NCI-H2196 (cell line): ENCODE results near the gene SLC9A8.
"Not testable (repeated sequence)": the region's sequence is repeated elsewhere in the genome, so short reads cannot be mapped to it uniquely, and the experiment has no call there.

ENCODE experiments used
- DNase-seq: peaks from one replicate; lab custom pipeline; 2025; ENCODE audit not compliant: unreplicated experiment; lab: John Stamatoyannopoulos, UW

SLC9A8 gene

GRCh38 chr20:49786668-49787370 lies 25.8 kb upstream of the SLC9A8 start:
- peak; percentile 7 for DNase-seq

- no peak for DNase-seq
These were observed 25.0 kb upstream of the SLC9A8 start for GRCh38 chr20:49787371-49788357.

GRCh38 chr20:49790077-49790798 lies 22.4 kb upstream of the SLC9A8 start:
- DNase-seq = no peak

GRCh38 chr20:49791165-49791564 lies 21.5 kb upstream of the SLC9A8 start:
- DNase-seq = no peak

GRCh38 chr20:49792006-49792405 lies 20.6 kb upstream of the SLC9A8 start:
- no peak for DNase-seq

- DNase-seq = no peak
These were observed 20.0 kb upstream of the SLC9A8 start for GRCh38 chr20:49792611-49793010.

GRCh38 chr20:49794336-49795134 lies 18.1 kb upstream of the SLC9A8 start:
- DNase-seq = no peak

GRCh38 chr20:49795135-49795424 lies 17.5 kb upstream of the SLC9A8 start:
- DNase-seq = no peak

- no peak for DNase-seq
These were observed 15.9 kb upstream of the SLC9A8 start for GRCh38 chr20:49796600-49797343.

GRCh38 chr20:49797344-49797615 lies 15.3 kb upstream of the SLC9A8 start:
- no peak for DNase-seq

- no peak for DNase-seq
These were observed 13.9 kb upstream of the SLC9A8 start for GRCh38 chr20:49798718-49799117.

- no peak for DNase-seq
These were observed 12.9 kb upstream of the SLC9A8 start for GRCh38 chr20:49799698-49800097.

- no peak for DNase-seq
These were observed 9.2 kb upstream of the SLC9A8 start for GRCh38 chr20:49803418-49803817.

- no peak for DNase-seq
These were observed 8.3 kb upstream of the SLC9A8 start for GRCh38 chr20:49804364-49804763.

GRCh38 chr20:49805224-49805876 lies 7.3 kb upstream of the SLC9A8 start:
- DNase-seq = not testable (repeated sequence)

GRCh38 chr20:49808753-49809152 lies 3.9 kb upstream of the SLC9A8 start:
- DNase-seq = no peak

GRCh38 chr20:49809803-49810359 lies 2.7 kb upstream of the SLC9A8 start:
- DNase-seq = no peak

- no peak for DNase-seq
These were observed 2.0 kb upstream of the SLC9A8 start for GRCh38 chr20:49810491-49811190.
